ENCODE results near the gene SLC9A3. TPM values are rescaled to one million over a fixed set of nuclear protein-coding genes. Genes with fewer than 3 reads are reported as not detected.

SLC9A3 gene
- total RNA-seq, 1 donor from 2014 or later = 1.1 TPM

GRCh38 chr5:540906-541538 is 16.8 kb upstream of the SLC9A3 start:
- DNase-seq = peak; percentile 44
- no peak overlapping the region for H3K4me3 ChIP-seq
- ATAC-seq = no peak
- no peaks in the 10 kb centered on the region for H3K36me3 ChIP-seq
- intact Hi-C loops (cut with DNase I) = no loop called here
- peaks cover 67% of the 10 kb centered on the region for H3K27me3 ChIP-seq (ENCODE audit: low read depth)
- peaks cover 12% of the 10 kb centered on the region for H3K4me1 ChIP-seq
- no peaks in the 10 kb centered on the region for H3K9me3 ChIP-seq
- no peak overlapping the region for H3K27ac ChIP-seq
- no peak for TF ChIP-seq CTCF (IDR thresholded peaks at IDR 0.05)

GRCh38 chr5:540071-540905 is 16.0 kb upstream of the SLC9A3 start:
- Histone ChIP-seq H3K4me3 (no peak overlapping the region), H3K27ac (no peak overlapping the region), H3K4me1 (peaks cover 12% of the 10 kb centered on the region), H3K36me3 (no peaks in the 10 kb centered on the region), H3K27me3 (ENCODE audit: low read depth) (peaks cover 67% of the 10 kb centered on the region), H3K9me3 (no peaks in the 10 kb centered on the region)
- intact Hi-C loops (cut with DNase I) = no loop called here
- ATAC-seq (no peak), DNase-seq (peak; percentile 34)
- TF ChIP-seq CTCF (IDR thresholded peaks at IDR 0.05) = no peak

GRCh38 chr5:539469-540070 is 15.3 kb upstream of the SLC9A3 start:
- Histone ChIP-seq H3K27me3 (ENCODE audit: low read depth) (peaks cover 72% of the 10 kb centered on the region), H3K4me3 (no peak overlapping the region), H3K9me3 (no peaks in the 10 kb centered on the region), H3K36me3 (no peaks in the 10 kb centered on the region), H3K27ac (no peak overlapping the region), H3K4me1 (peaks cover 12% of the 10 kb centered on the region)
- DNase-seq (peak; percentile 40), ATAC-seq (no peak)
- no peak for TF ChIP-seq CTCF (IDR thresholded peaks at IDR 0.05)
- intact Hi-C loops (cut with DNase I) = no loop called here

GRCh38 chr5:538801-539468 is 14.7 kb upstream of the SLC9A3 start:
- Histone ChIP-seq H3K36me3 (no peaks in the 10 kb centered on the region), H3K4me3 (no peak overlapping the region), H3K4me1 (peaks cover 6% of the 10 kb centered on the region), H3K27me3 (ENCODE audit: low read depth) (peaks cover 77% of the 10 kb centered on the region), H3K27ac (no peak overlapping the region), H3K9me3 (no peaks in the 10 kb centered on the region)
- intact Hi-C loops (cut with DNase I) = no loop called here
- ATAC-seq = no peak
- no peak for TF ChIP-seq CTCF (IDR thresholded peaks at IDR 0.05)
- DNase-seq = peak; percentile 42

- intact Hi-C loops (cut with DNase I) = no loop called here
- H3K4me3 ChIP-seq = no peak overlapping the region
- ATAC-seq (no peak), DNase-seq (peak; percentile 41)
- H3K27me3 ChIP-seq (ENCODE audit: low read depth) = peaks cover 83% of the 10 kb centered on the region
- H3K4me1 ChIP-seq = peaks cover under 1% of the 10 kb centered on the region
- no peaks in the 10 kb centered on the region for H3K36me3 ChIP-seq
- no peaks in the 10 kb centered on the region for H3K9me3 ChIP-seq
- TF ChIP-seq CTCF (IDR thresholded peaks at IDR 0.05) = no peak
- H3K27ac ChIP-seq = no peak overlapping the region
These were observed 14.1 kb upstream of the SLC9A3 start for GRCh38 chr5:538271-538771.

Measured in lower lobe of right lung (tissue), 2 donors.